SK-N-MC (cell line): Measurements from ENCODE around the gene YAE1.

Experiments used
- EZH2 ChIP-seq: fragments of 200-600 bp; sonication (generic); IDR thresholded peaks from one replicate; pipeline ENCODE4 v1.6.1; 2017; ENCODE audit warnings: antibody characterized with exemption
- POLR2AphosphoS5 ChIP-seq: IDR thresholded peaks from 2 replicates; pipeline ENCODE4 v1.6.1; 2012; ENCODE audit warnings: mild to moderate bottlenecking, low read depth, low read length, borderline replicate concordance

GRCh38 chr7:39621261-39621660, 55.1 kb downstream of the YAE1 start:
- TF ChIP-seq EZH2 (no peak), POLR2AphosphoS5 (no peak)
